HEK293 (cell line): ENCODE results near the gene HNRNPH2.

Experiments
- YY1 ChIP-seq: fragments of 450-650 bp; formaldehyde crosslinking; IDR thresholded peaks from 2 replicates; pipeline ENCODE4 v1.5.1; 2018; ENCODE audit warnings: missing biosample characterization, missing genetic modification characterization
- ZBTB20 ChIP-seq: fragments of 450-650 bp; formaldehyde crosslinking; IDR thresholded peaks from 2 replicates; pipeline ENCODE4 v1.5.1; 2016; ENCODE audit warnings: missing biosample characterization, missing genetic modification characterization
- ZNF510 ChIP-seq: fragments of 450-650 bp; formaldehyde crosslinking; IDR thresholded peaks from 2 replicates; pipeline ENCODE4 v1.5.1; 2018; ENCODE audit warnings: mild to moderate bottlenecking, missing genetic modification characterization, missing biosample characterization; ENCODE audit not compliant: insufficient replicate concordance
- TF ChIP-seq, protein P1 (sequence below): fragments of 450-650 bp; formaldehyde crosslinking; IDR thresholded peaks from 2 replicates; pipeline ENCODE4 v1.5.1; 2016; ENCODE audit warnings: missing biosample characterization, missing genetic modification characterization

DNA sequence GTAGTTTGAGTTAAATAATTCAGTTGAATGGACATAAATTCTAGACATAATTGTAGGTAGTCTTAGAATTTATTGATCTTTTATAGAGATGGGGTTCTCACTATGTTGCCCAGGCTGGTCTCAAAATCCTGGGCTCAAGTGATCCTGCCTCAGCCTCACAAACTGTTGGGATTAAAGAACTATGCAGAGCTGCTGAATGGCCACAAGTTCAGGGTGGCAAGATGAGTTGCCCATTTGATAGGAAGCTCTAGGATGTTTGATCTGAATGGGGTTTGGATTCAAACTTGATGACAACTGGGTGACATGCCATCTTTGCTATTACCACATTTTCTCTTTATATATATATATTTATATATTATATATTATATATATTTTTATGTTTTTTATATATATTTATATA is 13.7 kb upstream of the HNRNPH2 start:
- no peak for TF ChIP-seq YY1 (tag by site-specific recombination)
- TF ChIP-seq, protein P1, sequence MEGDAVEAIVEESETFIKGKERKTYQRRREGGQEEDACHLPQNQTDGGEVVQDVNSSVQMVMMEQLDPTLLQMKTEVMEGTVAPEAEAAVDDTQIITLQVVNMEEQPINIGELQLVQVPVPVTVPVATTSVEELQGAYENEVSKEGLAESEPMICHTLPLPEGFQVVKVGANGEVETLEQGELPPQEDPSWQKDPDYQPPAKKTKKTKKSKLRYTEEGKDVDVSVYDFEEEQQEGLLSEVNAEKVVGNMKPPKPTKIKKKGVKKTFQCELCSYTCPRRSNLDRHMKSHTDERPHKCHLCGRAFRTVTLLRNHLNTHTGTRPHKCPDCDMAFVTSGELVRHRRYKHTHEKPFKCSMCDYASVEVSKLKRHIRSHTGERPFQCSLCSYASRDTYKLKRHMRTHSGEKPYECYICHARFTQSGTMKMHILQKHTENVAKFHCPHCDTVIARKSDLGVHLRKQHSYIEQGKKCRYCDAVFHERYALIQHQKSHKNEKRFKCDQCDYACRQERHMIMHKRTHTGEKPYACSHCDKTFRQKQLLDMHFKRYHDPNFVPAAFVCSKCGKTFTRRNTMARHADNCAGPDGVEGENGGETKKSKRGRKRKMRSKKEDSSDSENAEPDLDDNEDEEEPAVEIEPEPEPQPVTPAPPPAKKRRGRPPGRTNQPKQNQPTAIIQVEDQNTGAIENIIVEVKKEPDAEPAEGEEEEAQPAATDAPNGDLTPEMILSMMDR, result no peak
- no peak for TF ChIP-seq ZNF510 (tag by site-specific recombination)
- no peak for TF ChIP-seq ZBTB20 (tag by site-specific recombination)
